Stimulated activated effector memory CD8-positive, alpha-beta T cell treated with anti-CD3 and anti-CD28 coated beads, Interleukin-12 subunit alpha, Interleukin-12 subunit beta, amount 100 ng/mL, for 72 hours (primary cell): ENCODE results near the gene ARL11.
"Not testable (repeated sequence)": the region's sequence is repeated elsewhere in the genome, so short reads cannot be mapped to it uniquely, and the experiment has no call there.

Experiments used
- ATAC-seq: fragments of 150-1000 bp; cut with Tn5 transposase; 2 replicates; pipeline ENCODE4 v1.10.0; 2021
- DNase-seq, 2 donors: peaks; one replicate each; pipeline ENCODE4 v3.0.0; 2021 to 2022; ENCODE audit warnings: low spot score in 2 of 2
- H3K27ac Mint-ChIP-seq: one replicate; pipeline ENCODE4 v1.8.0; 2022; ENCODE audit warnings: mild to moderate bottlenecking, mixed read lengths
- H3K36me3 Mint-ChIP-seq: one replicate; pipeline ENCODE4 v1.8.0; 2022; ENCODE audit warnings: mild to moderate bottlenecking, mixed read lengths
- H3K4me1 Mint-ChIP-seq: one replicate; pipeline ENCODE4 v1.8.0; 2022; ENCODE audit warnings: mixed read lengths
- H3K4me3 Mint-ChIP-seq: one replicate; pipeline ENCODE4 v1.8.0; 2022; ENCODE audit warnings: mild to moderate bottlenecking, mixed read lengths
- H3K9me3 Mint-ChIP-seq: one replicate; pipeline ENCODE4 v1.8.0; 2022; ENCODE audit warnings: mixed read lengths

Gene ARL11

DNA sequence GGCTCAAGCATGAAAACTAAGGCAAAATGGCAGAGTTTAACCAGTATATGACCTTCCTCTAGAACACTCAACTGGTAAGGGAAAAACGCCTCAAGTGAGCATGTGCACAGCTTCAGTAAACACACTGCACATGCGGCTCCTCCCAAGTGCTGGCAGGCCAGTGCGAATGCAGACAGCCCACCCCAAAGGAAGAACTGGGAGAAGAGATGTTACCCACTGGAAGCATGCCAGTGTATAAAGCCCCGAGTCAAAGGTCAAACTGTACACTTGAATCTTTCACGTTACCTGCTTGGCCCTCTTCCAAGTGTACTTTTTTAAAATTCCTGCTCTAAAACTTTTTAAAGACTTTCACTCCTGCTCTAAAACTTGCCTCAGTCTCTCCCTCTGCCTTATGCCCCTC lies 23.7 kb upstream of the ARL11 start:
- Mint-ChIP-seq H3K27ac (no peak overlapping the region), H3K4me1 (peaks cover 5% of the 10 kb centered on the region), H3K36me3 (no peaks in the 10 kb centered on the region), H3K4me3 (no peak overlapping the region), H3K9me3 (no peaks in the 10 kb centered on the region)
- DNase-seq (no peak), ATAC-seq (no peak)

DNA sequence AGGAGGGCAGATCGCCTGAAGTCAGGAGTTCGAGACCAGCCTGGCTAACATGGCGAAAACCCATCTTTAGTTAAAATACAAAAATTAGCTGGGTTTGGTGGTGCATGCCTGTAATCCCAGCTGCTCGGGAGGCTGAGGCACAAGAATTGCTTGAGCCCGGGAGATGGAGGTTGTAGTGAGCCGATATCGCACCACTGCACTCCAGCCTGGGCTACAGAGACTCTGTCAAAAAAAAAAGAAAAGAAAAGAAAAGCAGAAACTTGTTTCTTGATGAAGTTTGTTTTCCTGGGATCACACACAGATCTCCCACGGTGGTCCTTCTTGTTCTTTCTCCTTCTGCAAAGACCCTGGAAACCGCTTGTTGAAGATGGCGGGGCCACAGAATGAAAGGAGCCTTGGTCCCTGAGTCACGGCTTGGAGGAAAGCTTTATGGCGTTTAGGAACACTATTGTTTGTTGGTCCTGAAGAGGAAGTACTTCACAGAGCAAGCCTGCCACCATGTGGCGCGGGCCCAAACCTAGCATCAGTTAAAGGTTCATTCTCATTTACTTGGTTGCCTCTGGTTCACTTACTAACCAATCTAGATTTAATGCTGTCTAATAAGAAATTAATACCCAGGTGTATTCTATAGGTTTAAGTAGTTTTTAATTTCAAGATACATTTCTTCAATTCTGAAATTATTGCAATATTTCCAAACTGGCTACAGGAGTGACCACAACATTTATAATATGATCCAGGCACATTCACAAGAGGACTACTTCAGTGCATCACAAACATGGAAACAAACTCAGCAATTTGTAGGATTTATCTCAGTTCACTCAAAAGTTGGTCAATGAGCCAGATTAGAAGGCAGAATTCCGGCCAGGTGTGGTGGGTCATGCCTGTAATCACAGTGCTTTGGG lies 21.3 kb upstream of the ARL11 start:
- no peaks in the 10 kb centered on the region for H3K9me3 Mint-ChIP-seq
- H3K4me3 Mint-ChIP-seq: peak overlapping the region; percentile 67
- H3K4me1 Mint-ChIP-seq: peaks cover 5% of the 10 kb centered on the region
- no peaks in the 10 kb centered on the region for H3K36me3 Mint-ChIP-seq
- H3K27ac Mint-ChIP-seq: peak overlapping the region; percentile 82
- ATAC-seq (peak; percentile 99), DNase-seq (peak; percentile 60 to 79)

DNA sequence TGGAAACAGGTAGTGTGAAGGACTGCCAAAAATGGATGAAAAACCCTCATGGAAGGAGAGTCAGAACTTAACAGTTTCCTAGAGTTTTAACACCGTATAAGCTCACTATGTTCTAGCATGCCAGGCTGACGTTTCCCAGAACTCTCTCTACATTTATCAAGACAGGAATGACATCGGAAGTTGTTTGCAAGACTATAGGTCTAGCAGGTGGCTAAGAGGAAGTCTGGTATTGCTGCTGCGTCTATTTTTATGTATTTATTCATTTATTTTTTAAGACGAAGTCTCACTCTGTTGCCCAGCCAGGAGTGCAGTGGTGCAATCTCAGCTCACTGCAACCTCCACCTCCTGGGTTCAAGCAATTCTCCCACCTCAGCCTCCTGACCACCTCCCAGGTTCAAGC lies 20.5 kb upstream of the ARL11 start:
- Mint-ChIP-seq H3K4me3 (no peak overlapping the region), H3K4me1 (peaks cover 5% of the 10 kb centered on the region), H3K27ac (no peak overlapping the region), H3K36me3 (no peaks in the 10 kb centered on the region), H3K9me3 (no peaks in the 10 kb centered on the region)
- DNase-seq (no peak), ATAC-seq (no peak)

DNA sequence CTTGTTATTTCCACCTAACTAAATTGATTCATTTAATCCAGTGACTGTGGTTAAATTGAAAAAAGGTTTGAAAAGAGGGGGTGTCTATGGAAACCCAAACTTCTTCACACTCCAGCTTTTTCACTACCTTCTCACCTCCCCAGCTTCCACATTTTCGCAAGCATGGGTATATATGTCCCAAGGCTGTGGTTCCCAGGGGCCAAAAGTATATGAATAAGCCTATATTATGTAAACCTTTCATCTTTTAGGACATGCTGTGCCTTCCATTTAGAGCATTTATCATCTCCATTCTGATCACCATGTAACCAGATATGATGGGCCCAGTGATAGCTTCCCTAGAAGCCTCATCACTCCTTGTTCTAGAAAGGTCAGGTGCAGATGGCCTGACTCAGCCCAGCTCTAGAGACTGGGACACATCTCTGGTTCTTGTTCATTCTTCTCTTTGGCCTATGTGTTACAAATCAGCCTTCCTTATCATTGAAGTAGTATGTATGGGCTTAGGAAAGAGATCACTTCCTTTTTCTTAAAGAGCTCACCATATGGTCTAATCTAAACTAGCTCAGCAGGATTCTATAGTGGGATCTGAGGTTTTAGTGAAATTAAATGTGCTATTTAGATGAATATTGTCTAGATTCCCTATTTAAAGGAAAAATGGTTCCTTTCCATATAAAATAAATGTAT lies 19.5 kb upstream of the ARL11 start:
- Mint-ChIP-seq H3K27ac (no peak overlapping the region), H3K4me1 (peaks cover 5% of the 10 kb centered on the region), H3K9me3 (no peaks in the 10 kb centered on the region), H3K36me3 (no peaks in the 10 kb centered on the region), H3K4me3 (no peak overlapping the region)
- DNase-seq (no peak), ATAC-seq (no peak)

DNA sequence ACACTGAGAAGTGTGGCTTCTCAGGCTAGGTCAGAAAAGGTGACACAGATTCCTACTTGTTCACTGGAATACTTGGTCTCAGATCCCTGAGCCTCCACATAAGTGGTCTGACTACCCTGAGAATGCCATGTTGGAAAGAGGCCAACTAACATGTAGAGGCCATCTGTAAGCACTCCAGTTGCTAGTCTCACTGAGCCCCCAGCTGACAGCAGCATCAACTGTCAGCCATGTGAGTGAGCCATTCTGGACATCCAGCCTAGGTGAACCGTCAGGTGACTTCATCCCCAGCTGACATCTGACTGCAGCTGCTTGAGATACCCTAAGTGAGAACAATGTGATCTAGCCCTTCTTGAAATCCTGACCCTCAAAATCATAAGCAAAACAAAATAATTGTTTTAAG lies 18.1 kb upstream of the ARL11 start:
- no peak for DNase-seq
- H3K36me3 Mint-ChIP-seq: no peaks in the 10 kb centered on the region
- H3K4me3 Mint-ChIP-seq: no peak overlapping the region
- ATAC-seq: no peak
- H3K9me3 Mint-ChIP-seq: no peaks in the 10 kb centered on the region
- H3K4me1 Mint-ChIP-seq: peaks cover 5% of the 10 kb centered on the region
- H3K27ac Mint-ChIP-seq: no peak overlapping the region

DNA sequence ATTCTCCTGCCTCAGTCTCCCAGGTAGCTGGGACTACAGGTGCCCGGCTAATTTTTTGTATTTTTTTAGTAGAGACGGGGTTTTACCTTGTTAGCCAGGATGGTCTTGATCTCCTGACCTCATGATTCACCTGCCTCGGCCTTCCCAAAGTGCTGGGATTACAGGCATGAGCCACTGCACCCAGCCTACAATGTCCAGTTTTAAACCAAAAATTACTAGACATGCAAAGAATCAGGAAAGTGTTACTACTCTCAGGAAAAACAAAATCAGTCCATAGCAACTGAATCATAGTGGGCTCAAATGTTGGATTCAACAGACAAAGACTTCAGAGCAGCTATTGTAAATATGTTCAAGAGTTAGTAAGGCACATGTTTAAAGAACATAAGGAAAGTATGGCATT lies 16.3 kb upstream of the ARL11 start:
- ATAC-seq, DNase-seq, H3K4me1 Mint-ChIP-seq, H3K4me3 Mint-ChIP-seq, H3K36me3 Mint-ChIP-seq, H3K27ac Mint-ChIP-seq, H3K9me3 Mint-ChIP-seq: not testable (repeated sequence)

DNA sequence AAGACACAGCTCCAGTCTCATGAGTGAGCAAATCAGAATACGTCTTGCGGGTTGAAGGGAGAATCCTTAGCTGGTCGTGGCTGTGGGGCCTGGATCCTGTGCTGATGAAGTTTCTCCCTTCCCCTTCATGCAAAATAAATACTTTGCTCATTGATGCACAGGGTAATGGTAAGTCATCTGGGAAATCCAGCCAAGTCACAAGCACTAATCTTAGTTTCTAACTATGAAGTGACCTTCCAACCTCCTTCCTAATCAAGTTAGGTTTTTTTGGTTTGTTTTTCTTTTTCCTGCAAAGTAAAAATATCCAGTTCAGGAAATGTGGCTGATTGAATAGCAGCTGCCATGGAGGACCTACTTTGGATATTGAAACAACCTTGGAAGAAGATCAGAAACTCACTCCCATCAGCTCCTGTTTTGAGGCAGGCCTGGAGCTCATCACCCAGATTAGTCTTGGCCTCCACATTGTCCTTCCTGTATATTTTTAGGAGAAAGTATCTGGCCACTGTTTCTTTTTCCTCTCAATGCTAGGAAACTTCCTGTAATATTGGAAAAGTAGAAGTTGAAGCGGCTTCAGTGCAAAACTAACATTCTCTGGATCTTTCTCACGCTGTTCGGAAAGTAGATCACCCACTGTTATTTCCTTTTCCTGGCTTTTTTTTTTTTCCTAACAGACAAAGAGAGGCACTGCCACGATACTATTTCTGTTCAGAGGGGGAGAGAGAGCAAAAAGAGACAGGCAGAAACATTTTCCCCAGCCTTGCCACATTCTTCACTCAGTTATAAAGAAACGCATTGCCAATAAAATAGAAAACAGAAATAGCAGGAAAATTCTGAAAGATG lies 12.3 kb upstream of the ARL11 start:
- H3K36me3 Mint-ChIP-seq: no peaks in the 10 kb centered on the region
- H3K9me3 Mint-ChIP-seq: no peaks in the 10 kb centered on the region
- no peak for ATAC-seq
- no peak for DNase-seq
- no peak overlapping the region for H3K4me3 Mint-ChIP-seq
- no peak overlapping the region for H3K27ac Mint-ChIP-seq
- H3K4me1 Mint-ChIP-seq: no peaks in the 10 kb centered on the region

DNA sequence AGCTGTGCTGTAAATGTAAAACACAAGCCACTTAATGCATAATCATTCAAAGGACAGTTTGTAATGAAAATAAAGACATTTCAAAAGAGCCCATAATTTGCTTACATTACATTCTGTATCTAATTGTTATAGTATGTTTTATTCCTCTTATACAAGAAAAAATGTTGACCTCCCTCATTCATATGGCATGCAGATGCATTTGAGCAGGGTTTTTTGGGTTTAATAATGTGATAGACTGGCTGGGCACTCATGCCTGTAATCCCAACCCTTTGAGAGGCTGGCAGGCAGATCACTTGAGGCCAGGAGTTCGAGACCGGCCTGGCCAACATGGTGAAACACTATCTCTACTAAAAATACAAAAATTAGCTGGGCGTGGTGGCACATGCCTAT lies 11.6 kb upstream of the ARL11 start:
- H3K4me1 Mint-ChIP-seq: no peaks in the 10 kb centered on the region
- no peak overlapping the region for H3K27ac Mint-ChIP-seq
- H3K4me3 Mint-ChIP-seq: no peak overlapping the region
- DNase-seq (no peak), ATAC-seq (no peak)
- H3K9me3 Mint-ChIP-seq: no peaks in the 10 kb centered on the region
- H3K36me3 Mint-ChIP-seq: no peaks in the 10 kb centered on the region

DNA sequence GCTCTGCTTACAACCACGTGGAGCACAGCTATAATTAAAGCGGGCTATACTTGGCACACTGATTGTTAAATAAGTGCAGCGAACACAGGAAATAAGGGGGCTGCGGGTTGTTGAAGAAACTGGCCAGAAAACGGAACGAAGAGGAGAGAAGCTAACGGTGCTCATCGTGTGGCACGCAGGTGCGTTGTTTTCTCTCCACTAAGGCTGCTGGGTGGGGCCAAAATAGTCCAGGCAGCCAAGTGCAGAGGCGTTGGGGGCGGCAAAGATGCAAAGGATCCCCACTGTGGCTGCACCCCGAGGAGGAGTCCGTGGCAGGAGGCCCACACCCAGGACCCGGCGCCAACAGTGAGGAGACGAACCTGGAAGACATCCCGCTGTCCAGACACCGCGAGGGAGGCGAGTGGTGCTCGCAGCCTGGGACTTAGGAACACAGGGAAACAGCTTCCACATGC lies 8.1 kb upstream of the ARL11 start:
- Mint-ChIP-seq H3K9me3 (no peaks in the 10 kb centered on the region), H3K4me1 (no peaks in the 10 kb centered on the region), H3K27ac (no peak overlapping the region), H3K4me3 (no peak overlapping the region), H3K36me3 (no peaks in the 10 kb centered on the region)
- DNase-seq (no peak), ATAC-seq (no peak)

DNA sequence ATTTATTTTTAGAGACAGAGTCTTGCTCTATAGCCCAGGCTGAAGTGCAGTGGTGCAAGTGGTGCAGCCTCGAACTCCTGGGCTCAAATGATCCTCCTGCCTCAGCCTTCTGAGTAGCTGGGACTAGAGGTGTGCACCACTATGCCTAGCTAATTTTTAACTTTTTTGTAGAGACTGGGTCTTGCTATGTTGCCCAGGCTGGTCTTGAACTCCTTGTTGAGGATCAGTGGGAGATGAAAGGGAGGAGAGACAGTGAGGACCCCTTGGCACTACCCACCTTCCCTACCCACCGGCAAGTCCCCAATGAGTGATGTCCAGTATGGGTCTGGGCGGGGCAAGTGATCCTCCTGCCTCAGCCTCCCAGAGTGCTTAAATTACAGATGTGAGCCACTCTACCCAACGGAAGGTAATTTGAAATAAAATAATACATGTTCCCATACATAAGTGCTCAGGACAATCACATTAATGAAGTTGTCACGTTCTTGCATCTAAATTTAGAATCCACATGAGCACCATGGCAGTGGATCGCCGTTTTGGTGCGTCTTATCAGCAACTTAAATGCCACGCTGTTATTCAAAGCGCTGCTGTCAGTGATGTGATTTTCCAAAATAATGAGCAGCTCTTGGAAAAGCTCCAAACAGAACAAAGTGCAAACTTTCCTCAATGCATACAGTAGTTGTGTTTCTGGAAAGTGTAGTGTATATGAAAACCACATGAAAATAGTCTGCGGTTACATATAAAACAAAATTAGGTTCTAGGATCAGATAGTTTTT lies 5.9 kb upstream of the ARL11 start:
- DNase-seq: no peak

DNA sequence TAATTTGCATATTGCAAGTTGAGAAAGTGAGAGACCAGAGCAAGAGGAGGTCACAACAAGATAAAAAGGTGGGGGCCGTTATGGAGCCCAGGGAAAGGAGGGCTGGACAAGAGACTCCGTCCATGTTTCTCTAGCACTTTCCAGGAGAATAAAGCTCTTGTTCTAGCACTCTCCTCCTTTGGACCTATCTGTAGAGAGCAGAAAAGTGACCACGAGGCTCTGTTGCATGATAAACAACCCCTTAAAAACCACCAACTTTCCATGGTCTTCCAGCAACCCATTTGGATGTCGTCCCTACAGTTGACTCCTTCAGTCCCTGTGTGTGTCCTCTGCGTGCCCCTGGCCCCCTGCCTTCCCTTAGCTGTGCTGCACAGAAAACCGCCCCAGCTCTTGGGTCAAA lies 4.1 kb upstream of the ARL11 start:
- ATAC-seq (no peak), DNase-seq (no peak)
- H3K4me3 Mint-ChIP-seq: no peak overlapping the region
- peaks cover 8% of the 10 kb centered on the region for H3K4me1 Mint-ChIP-seq
- H3K9me3 Mint-ChIP-seq: no peaks in the 10 kb centered on the region
- no peak overlapping the region for H3K27ac Mint-ChIP-seq
- H3K36me3 Mint-ChIP-seq: no peaks in the 10 kb centered on the region

More for the DNA sequence above, 5.9 kb upstream of the ARL11 start:
- ATAC-seq: no peak
- Mint-ChIP-seq H3K4me3 (no peak overlapping the region), H3K36me3 (no peaks in the 10 kb centered on the region), H3K27ac (no peak overlapping the region), H3K4me1 (no peaks in the 10 kb centered on the region), H3K9me3 (no peaks in the 10 kb centered on the region)

DNA sequence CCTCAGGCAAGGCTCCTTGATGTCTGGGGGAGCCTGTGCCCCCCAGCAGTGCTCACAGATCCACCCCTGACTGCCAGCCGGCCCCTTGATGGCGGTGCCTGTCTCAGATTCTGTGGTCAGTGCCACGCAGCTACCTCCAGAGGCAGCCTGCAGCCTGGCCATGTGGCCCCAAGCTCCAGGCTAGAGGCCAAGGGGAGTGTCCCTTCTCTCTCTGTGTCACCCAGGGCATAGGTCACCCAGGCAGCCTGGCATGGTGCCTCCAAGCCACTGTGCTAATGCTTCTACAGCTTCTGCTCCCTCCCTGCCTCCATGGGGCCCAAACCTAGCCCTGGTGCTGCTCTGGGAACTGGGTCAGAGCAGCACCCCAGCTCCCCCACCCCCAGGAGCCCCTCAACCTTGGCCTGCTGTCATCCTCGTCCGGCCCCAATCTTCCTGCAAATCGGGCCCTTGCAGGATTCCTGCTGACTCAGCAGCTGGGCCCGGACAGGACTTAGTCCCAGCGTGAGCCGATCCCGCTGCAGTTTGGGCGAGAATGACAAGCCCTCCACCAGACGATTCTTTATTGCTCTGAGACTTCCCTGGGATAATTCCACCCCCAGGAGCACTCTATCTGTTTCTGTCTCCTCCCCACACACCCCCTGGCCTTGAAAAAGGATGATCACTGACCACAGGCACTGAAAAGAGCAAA lies 2.8 kb upstream of the ARL11 start:
- Mint-ChIP-seq H3K4me3 (no peak overlapping the region), H3K9me3 (no peaks in the 10 kb centered on the region), H3K36me3 (no peaks in the 10 kb centered on the region), H3K4me1 (peaks cover 8% of the 10 kb centered on the region), H3K27ac (peak overlapping the region; percentile 20)
- no peak for DNase-seq
- ATAC-seq: peak; percentile 15

DNA sequence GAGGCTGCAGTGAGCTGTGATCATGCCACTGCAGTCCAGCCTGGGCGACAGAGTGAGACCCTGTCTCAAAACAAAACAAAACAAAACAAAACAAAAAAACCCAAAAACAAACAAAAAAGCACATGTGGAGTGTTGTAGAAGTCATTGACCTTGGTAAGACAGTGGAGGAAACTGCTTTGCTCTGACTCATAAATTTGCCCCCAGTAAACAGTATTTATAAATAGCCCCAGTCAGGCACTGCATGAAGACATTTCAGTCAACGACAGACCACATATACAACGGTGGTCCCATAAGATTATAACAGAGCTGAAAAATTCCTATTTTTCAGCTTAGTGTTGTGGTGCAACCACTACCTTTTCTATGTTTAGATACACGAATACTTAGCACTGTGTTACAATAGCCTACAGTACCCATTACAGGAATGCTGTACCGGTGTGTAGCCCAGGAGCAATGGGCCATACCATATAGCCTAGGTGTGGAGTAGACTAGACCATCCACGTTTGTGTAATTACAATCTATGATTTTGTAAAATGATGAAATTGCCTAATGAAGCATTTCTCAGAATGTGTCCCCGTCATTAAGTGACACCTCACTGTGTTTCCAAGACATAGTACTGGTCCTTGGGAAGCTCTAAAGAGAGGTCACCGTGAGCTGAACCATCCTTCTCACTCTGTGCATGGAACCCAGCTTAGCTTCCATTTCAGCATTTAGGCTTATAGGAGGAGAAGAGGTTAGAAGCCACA lies 1.1 kb downstream of the ARL11 start:
- Mint-ChIP-seq H3K4me1 (peaks cover 8% of the 10 kb centered on the region), H3K36me3 (no peaks in the 10 kb centered on the region), H3K9me3 (no peaks in the 10 kb centered on the region), H3K4me3 (no peak overlapping the region), H3K27ac (no peak overlapping the region)
- ATAC-seq (no peak), DNase-seq (no peak)

DNA sequence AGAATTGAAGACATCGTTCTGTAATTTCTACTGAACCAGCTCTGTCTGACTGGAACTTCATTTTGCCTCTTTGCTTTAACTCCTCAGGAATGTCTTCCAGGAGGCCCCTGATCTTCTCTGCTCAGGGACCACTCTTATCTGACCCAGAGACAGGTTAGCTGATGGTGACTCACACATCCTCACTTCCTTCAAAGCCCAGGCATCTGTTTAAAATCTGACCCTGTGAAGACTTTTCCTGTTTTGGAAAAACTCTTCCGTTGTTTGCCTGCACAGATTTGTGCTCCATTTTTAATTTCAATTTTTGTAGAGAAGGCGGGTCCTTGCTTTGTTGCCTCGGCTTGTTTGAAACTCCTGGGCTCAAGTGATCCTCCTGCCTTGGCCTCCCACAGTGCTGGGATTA lies 1.6 kb downstream of the ARL11 start:
- no peaks in the 10 kb centered on the region for H3K9me3 Mint-ChIP-seq
- no peak overlapping the region for H3K27ac Mint-ChIP-seq
- no peak overlapping the region for H3K4me3 Mint-ChIP-seq
- H3K36me3 Mint-ChIP-seq: no peaks in the 10 kb centered on the region
- no peak for ATAC-seq
- no peak for DNase-seq
- peaks cover 12% of the 10 kb centered on the region for H3K4me1 Mint-ChIP-seq
